NB4 (cell line): ENCODE data around the gene MNX1.

Source experiments
- CTCF ChIP-seq: IDR thresholded peaks from one replicate; pipeline ENCODE4 v1.5.1; 2012; ENCODE audit warnings: low read depth, low read length
- MAX ChIP-seq: IDR thresholded peaks from 2 replicates; pipeline ENCODE4 v1.6.1; 2011; ENCODE audit warnings: low read depth, low read length
- POLR2A ChIP-seq: IDR thresholded peaks from 2 replicates; pipeline ENCODE4 v1.6.1; 2011; ENCODE audit warnings: mild to moderate bottlenecking; ENCODE audit not compliant: insufficient read length; ENCODE audit errors: extremely low read depth

- no peak for TF ChIP-seq CTCF
- no peak for TF ChIP-seq POLR2A
- TF ChIP-seq MAX: no peak
These were observed 24.8 kb upstream of the MNX1 start for GRCh38 chr7:157035302-157035701.
